GM04504 (cell line): ENCODE results near the gene HGS.
"Not testable (repeated sequence)": the region's sequence is repeated elsewhere in the genome, so short reads cannot be mapped to it uniquely, and the experiment has no call there.

Experiments used
- DNase-seq: peaks from one replicate; pipeline ENCODE4 v3.0.0-alpha.2; 2012; ENCODE audit warnings: low read depth

HGS gene

GRCh38 chr17:81655378-81656117 lies 28.3 kb upstream of the HGS start:
- no peak for DNase-seq

GRCh38 chr17:81656118-81656743 lies 27.6 kb upstream of the HGS start, which contains the start of gene PDE6G:
Gene PDE6G, minus strand, starts transcription at chr17:81656542. Its CDS starts 3,237 bp downstream, at chr17:81653305.
- DNase-seq: no peak

- DNase-seq: no peak
Observed at GRCh38 chr17:81656835-81657234, 27.0 kb upstream of the HGS start.

GRCh38 chr17:81659038-81659437 lies 24.8 kb upstream of the HGS start:
- no peak for DNase-seq

- no peak for DNase-seq
Observed at GRCh38 chr17:81660441-81660840, 23.4 kb upstream of the HGS start.

- no peak for DNase-seq
Observed at GRCh38 chr17:81662002-81662401, 21.8 kb upstream of the HGS start.

- no peak for DNase-seq
Observed at GRCh38 chr17:81664051-81664470, 19.8 kb upstream of the HGS start.

GRCh38 chr17:81665205-81666091 lies 18.4 kb upstream of the HGS start:
- DNase-seq: no peak

- DNase-seq: no peak
Observed at GRCh38 chr17:81666092-81666341, 17.8 kb upstream of the HGS start.

- peak; percentile 89 for DNase-seq
Observed at GRCh38 chr17:81666342-81667191, 17.2 kb upstream of the HGS start, which contains the start of the genes CCDC137 and OXLD1. Gene CCDC137, plus strand, starts transcription at chr17:81666737. Its CDS starts 30 bp downstream, at chr17:81666767. Gene OXLD1, minus strand, starts transcription at chr17:81666605. Its CDS starts 28 bp downstream, at chr17:81666577.

- no peak for DNase-seq
Observed at GRCh38 chr17:81667754-81668153, 16.1 kb upstream of the HGS start.

- no peak for DNase-seq
Observed at GRCh38 chr17:81672504-81672903, 11.3 kb upstream of the HGS start.

GRCh38 chr17:81672954-81673353 lies 10.9 kb upstream of the HGS start:
- no peak for DNase-seq

GRCh38 chr17:81673561-81674258 lies 10.1 kb upstream of the HGS start:
- DNase-seq: no peak

GRCh38 chr17:81675515-81676221 lies 8.1 kb upstream of the HGS start:
- DNase-seq: not testable (repeated sequence)

GRCh38 chr17:81676906-81677305 lies 6.9 kb upstream of the HGS start:
- DNase-seq: no peak

GRCh38 chr17:81680150-81680549 lies 3.7 kb upstream of the HGS start:
- no peak for DNase-seq

- DNase-seq: no peak
Observed at GRCh38 chr17:81681672-81682071, 2.1 kb upstream of the HGS start.

GRCh38 chr17:81682565-81683207 lies 1.1 kb upstream of the HGS start:
- DNase-seq: no peak

GRCh38 chr17:81683208-81683583 lies 615 bp upstream of the HGS start:
- no peak for DNase-seq
